ENCODE data around the gene CAV2. TPM values are rescaled to one million over a fixed set of nuclear protein-coding genes. Genes with fewer than 3 reads are reported as not detected.

CAV2 gene
- total and polyA plus RNA-seq, 2 of the 8 experiments (the other 6 are each of a cell fraction or from before 2014, with no cell fraction given) = 2.8 to 4.7 TPM

DNA sequence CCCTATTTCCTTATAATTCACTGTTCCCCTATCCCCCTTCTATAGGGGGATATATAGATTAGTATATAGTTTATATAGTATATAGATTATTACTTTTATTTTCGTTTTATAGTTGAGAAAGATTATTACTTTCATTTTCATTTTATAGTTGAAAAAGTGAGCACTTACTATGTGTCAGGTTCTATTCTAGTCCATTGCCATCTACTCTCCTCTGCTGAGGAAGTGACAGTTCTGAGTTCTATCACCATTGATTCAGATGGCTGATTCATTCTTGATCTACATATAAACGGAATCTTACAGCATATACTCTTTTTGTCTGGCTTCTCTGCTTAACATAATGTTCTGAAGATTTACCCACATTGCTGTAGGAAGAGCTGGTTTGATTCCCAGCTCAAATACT, 20.7 kb upstream of the CAV2 start:
- Histone ChIP-seq H4K20me1 (replicated peaks in 1 of 2; ENCODE audit: control insufficient read depth in 1 of 2, insufficient read depth in 2 of 2, low read length in 2 of 2) (no peaks in the 10 kb centered on the region), H3K23me2 (ENCODE audit: low read depth, low read length) (no peaks in the 10 kb centered on the region), H3K79me2 (ENCODE audit: control insufficient read depth in 1 of 2, insufficient read depth in 2 of 2, low read length in 2 of 2) (no peaks in the 10 kb centered on the region), H3K56ac (replicated peaks; ENCODE audit: insufficient read length, low read depth, low read length) (no peak overlapping the region), H2BK15ac (ENCODE audit: low read length) (no peak overlapping the region), H3K4me3 (ENCODE audit: extremely low read depth in 1 of 4, insufficient read depth in 2 of 4, low read depth in 3 of 4, low read length in 4 of 4) (no peak overlapping the region), H3K27ac (ENCODE audit: low read depth, low read length) (no peak overlapping the region), H4K8ac (ENCODE audit: extremely low read depth, insufficient read depth, low read length) (no peak overlapping the region), H3K9me3 (ENCODE audit: insufficient read depth in 2 of 2, low read depth in 1 of 2, low read length in 1 of 2) (no peaks in the 10 kb centered on the region), H3K23ac (ENCODE audit: insufficient read length) (no peak overlapping the region), H4K5ac (ENCODE audit: insufficient read length, low read depth, low read length) (no peak overlapping the region), H3K9ac (replicated peaks in 1 of 4; ENCODE audit: extremely low read depth in 1 of 4, low read depth in 3 of 4, low read length in 3 of 4) (no peak overlapping the region), H3K4me2 (ENCODE audit: insufficient read depth in 1 of 2, low read depth in 2 of 2, low read length in 2 of 2) (no peak overlapping the region), H3K4me1 (replicated peaks in 1 of 4; ENCODE audit: control insufficient read depth in 3 of 4, insufficient read depth in 4 of 4, low read length in 3 of 4) (no peaks in the 10 kb centered on the region), H4K91ac (replicated peaks; ENCODE audit: insufficient read length, low read length) (no peak overlapping the region), H2BK5ac (ENCODE audit: low read depth, low read length) (no peak overlapping the region), H3K4ac (replicated peaks; ENCODE audit: insufficient read length, low read depth, low read length) (no peak overlapping the region), H3K27me3 (replicated peaks in 1 of 4; ENCODE audit: control insufficient read depth in 3 of 4, extremely low read depth in 1 of 4, insufficient read depth in 3 of 4, low read length in 3 of 4) (no peaks in the 10 kb centered on the region), H3K79me1 (ENCODE audit: low read depth, low read length) (no peaks in the 10 kb centered on the region), H3K36me3 (ENCODE audit: control insufficient read depth in 2 of 4, insufficient read depth in 4 of 4, low read length in 3 of 4) (no peaks in the 10 kb centered on the region), H3K14ac (ENCODE audit: insufficient read length) (no peak overlapping the region), H2BK120ac (replicated peaks; ENCODE audit: low read depth, low read length) (no peak overlapping the region), H2BK12ac (ENCODE audit: low read depth, low read length) (no peak overlapping the region), H2AK5ac (ENCODE audit: low read depth, low read length) (no peak overlapping the region), H3K18ac (ENCODE audit: extremely low read depth, low read length) (no peak overlapping the region), H2BK20ac (ENCODE audit: low read length) (no peak overlapping the region), H2AFZ (ENCODE audit: low read length) (no peak overlapping the region)
- TF ChIP-seq ZNF274 (IDR thresholded peaks at IDR 0.05; ENCODE audit: borderline replicate concordance, extremely low read depth, low read length) (no peak), KDM5A (IDR thresholded peaks at IDR 0.05; ENCODE audit: low read length) (no peak), EGR1 (IDR thresholded peaks at IDR 0.05; ENCODE audit: borderline replicate concordance, low read depth, low read length) (no peak), CHD1 (IDR thresholded peaks at IDR 0.05; ENCODE audit: low read depth, low read length) (no peak), BCL11A (IDR thresholded peaks at IDR 0.05; ENCODE audit: low read depth in 2 of 2, low read length in 2 of 2) (no peak), HDAC6 (IDR thresholded peaks at IDR 0.05; ENCODE audit: low read depth, low read length) (no peak), KDM1A (IDR thresholded peaks at IDR 0.05; ENCODE audit: borderline replicate concordance, low read length) (no peak), POLR2A (IDR thresholded peaks at IDR 0.05; ENCODE audit: control extremely low read depth in 1 of 2, low read depth in 2 of 2, low read length in 2 of 2) (no peak), TCF12 (IDR thresholded peaks at IDR 0.05; ENCODE audit: low read depth, low read length) (no peak), CTBP2 (IDR thresholded peaks at IDR 0.05; ENCODE audit: borderline replicate concordance, insufficient read depth, insufficient read length, low read length) (no peak), TEAD4 (IDR thresholded peaks at IDR 0.05; ENCODE audit: low read depth, low read length) (no peak), MAFK (IDR thresholded peaks at IDR 0.05; ENCODE audit: low read depth, low read length) (no peak), SP2 (IDR thresholded peaks at IDR 0.05; ENCODE audit: low read length) (no peak), CBX5 (IDR thresholded peaks at IDR 0.05; ENCODE audit: low read depth, low read length) (no peak)
- TF ChIP-seq, protein P1, sequence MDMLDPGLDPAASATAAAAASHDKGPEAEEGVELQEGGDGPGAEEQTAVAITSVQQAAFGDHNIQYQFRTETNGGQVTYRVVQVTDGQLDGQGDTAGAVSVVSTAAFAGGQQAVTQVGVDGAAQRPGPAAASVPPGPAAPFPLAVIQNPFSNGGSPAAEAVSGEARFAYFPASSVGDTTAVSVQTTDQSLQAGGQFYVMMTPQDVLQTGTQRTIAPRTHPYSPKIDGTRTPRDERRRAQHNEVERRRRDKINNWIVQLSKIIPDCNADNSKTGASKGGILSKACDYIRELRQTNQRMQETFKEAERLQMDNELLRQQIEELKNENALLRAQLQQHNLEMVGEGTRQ (IDR thresholded peaks at IDR 0.05; ENCODE audit: low read length) = no peak
- ChIA-PET POLR2A (ENCODE audit: partially characterized antibody) (no interaction called here), CTCF (ENCODE audit: partially characterized antibody) (interaction anchor here (1.1 kb wide), 2 partner anchors 47 to 144 kb away, joined by 3 read pairs; no protein-coding TSS in a partner anchor)
- FAIRE-seq (no peak), DNase-seq (ENCODE audit: low read depth in 1 of 2, low spot score in 2 of 2) (no peak)
- 92% methylated on average over 2 of the region's 2 CpGs; no CpG with 5 or more reads in 1 of the 2 experiments for WGBS, 2 experiments (ENCODE audit: extremely low coverage in 1 of 2, insufficient coverage in 1 of 2, insufficient read length in 1 of 2, insufficient replicate concordance in 2 of 2, low coverage in 1 of 2, low lambda C conversion rate in 2 of 2, missing lambda C conversion rate in 1 of 2)
